Measurements from ENCODE around the gene CRYAA.

The CRYAA gene

GRCh38 chr21:43204638-43205037 is 35.8 kb downstream of the CRYAA start:
- DNase-seq: no peak

- DNase-seq: no peak
Measured at GRCh38 chr21:43206231-43207042, 37.6 kb downstream of the CRYAA start.

GRCh38 chr21:43207043-43207315 is 38.2 kb downstream of the CRYAA start:
- no peak for DNase-seq

DNA sequence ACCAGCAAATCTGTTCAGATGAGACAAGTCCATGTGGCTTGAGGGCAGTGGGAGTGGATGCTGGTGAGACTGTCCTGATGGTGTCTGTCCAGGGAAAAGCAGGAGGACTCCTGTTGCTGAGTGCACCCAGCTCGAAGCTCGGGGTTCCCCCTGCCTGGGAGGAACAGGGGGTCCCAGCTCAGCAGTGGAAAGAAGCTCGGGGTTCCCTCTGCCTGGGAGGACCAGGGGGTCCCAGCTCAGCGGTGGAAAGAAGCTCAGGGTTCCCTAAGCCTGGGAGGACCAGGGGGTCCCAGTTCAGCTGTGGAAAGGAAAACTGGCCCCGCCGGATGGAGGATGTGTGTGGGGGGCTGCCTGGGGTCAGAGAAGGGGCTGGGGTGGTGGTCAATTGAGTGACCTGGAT is 39.1 kb downstream of the CRYAA start:
- DNase-seq: no peak

DNA sequence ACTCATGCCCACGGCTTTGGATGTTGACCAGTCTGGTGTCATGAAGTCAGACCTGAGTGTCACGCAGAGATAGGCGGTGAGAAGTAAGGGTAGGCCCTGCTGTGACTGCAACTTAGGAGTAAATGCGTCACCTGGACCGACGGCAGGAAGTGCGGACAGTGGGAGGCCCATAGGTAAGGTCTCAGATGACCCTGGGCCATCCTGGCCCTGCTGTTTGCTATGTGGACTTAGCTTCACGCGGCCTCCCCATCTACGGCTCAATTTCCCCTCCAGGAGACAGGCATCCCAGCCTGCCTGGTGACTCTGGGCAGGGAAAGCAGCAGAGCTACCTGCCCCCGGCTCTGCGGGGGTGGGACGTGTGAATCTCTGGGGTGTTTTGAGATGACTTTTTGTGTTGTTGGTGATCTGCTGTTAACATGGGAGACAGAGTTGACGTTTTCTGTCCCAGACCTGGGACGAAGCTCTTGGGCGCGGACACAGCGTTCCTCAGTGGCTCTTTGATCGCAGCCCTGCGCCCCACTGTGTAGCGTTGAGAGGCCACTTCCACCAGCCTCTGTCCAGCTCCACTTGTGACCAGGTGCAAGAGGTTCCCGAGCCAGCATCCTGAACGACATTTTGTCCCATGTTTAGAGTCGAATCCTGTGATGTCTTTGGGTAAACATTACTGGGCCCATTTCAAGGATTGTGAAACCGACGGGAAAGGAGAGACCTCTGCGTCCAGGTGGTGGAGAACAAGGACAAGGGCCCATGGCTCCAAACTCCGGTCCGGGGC is 39.9 kb downstream of the CRYAA start:
- DNase-seq: no peak

- no peak for DNase-seq
Measured at GRCh38 chr21:43209575-43210453, 41.0 kb downstream of the CRYAA start.

GRCh38 chr21:43210454-43211071 is 41.8 kb downstream of the CRYAA start:
- DNase-seq: no peak

DNA sequence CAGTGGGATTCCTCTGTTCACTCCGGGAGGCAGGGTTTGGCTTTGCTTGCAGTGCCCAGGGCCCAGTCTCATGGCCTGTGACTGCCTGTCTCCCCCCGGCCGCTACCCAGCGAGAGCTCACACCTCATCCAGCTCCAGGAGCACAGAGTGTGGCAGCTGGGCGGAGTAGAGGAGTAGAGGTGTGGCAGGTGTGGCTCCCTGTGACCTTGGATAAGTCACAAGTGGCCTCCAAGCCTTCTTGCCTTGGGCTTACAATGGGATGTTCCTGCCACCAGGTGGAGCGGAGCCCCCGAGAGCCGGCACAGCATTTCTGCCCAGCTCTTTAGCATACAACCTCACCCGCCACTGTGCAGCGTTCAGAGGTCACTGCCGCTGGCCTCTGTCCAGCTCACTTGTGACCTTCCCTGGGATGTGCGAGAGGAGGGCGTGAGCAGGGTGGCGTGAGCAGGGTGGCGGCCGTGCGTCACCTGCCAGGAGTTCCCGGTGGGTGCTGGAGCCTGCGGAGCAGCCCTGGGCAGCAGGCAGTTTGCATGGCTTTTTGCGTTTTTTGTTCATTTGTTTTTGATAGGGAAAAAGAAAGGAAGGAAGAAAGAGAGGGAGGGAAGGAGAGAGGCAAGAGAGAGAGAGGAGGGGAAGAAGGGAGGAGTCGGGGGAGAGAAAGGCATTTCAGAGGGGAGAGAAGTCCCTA is 42.4 kb downstream of the CRYAA start:
- peak; percentile 54 for DNase-seq

- no peak for DNase-seq
Measured at GRCh38 chr21:43211760-43212115, 42.9 kb downstream of the CRYAA start.
